ENCODE results near the gene CYTH4.

DNA sequence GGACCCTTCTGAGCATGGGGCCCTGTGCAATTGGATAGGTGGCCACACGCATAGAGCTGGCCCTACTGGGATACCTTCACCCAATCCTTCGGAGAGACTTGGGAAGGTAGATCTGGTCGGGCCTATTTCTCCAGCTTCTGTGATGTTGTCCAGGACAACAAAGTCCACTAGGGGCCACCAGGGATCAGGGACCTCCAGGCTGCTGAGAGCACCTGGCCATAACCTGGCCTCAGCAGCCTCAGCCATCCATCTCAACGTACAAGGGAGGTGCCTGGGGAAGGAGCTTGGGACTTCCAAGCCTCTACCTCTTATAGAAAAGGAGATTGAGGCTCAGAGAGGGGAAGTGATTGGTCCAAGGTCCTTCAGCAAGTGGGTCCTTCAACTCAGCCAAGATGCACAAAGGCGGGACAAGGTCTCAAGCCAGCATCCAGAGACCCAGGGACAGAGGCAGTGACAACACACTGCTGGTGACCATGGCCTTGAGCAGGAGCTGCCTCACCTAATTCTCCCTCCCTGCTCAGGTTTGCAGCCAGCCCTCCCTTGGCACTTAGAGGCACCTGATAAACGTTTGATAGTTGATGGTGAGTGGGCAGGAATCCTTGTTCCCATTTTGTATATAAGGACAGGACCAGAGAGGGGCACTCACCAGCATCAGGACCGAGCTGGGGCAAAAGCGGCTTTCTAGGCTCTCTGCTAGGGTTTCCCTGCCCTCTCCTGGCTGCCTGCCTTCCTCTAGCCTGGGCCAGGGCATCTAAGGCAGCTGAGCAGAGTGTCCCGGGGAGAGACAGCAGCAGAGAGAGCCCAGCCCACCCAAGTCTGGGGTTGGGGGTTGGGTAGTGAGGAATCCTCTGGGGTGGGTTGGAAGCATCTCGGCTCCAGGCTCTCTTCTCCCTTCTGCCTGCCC, 42.7 kb upstream of the CYTH4 start:
- TF ChIP-seq CTCF (IDR thresholded peaks at IDR 0.05) (no peak), POLR2A (IDR thresholded peaks at IDR 0.05) (no peak)

All from uterus (tissue), 2 donors.